Measurements from ENCODE around the gene MANBA.
A peak's percentile ranks its signal among the peaks of the same experiment; 100 is the strongest.

MANBA gene

GRCh38 chr4:102760645-102761295, at the start of gene MANBA:
Gene MANBA, minus strand, starts transcription at chr4:102760968. Its CDS starts 74 bp downstream, at chr4:102760894.
- peak; percentile 52 to 69 for DNase-seq (ENCODE audit: low read depth in 2 of 2)

GRCh38 chr4:102809691-102810090, 48.9 kb upstream of the MANBA start:
- DNase-seq (ENCODE audit: low read depth in 2 of 2) = no peak

GRCh38 chr4:102809190-102809589, 48.4 kb upstream of the MANBA start:
- no peak for DNase-seq (ENCODE audit: low read depth in 2 of 2)

GRCh38 chr4:102808009-102808408, 47.2 kb upstream of the MANBA start:
- DNase-seq (ENCODE audit: low read depth in 2 of 2) = no peak

GRCh38 chr4:102807345-102807744, 46.6 kb upstream of the MANBA start:
- DNase-seq (ENCODE audit: low read depth in 2 of 2) = no peak

- DNase-seq (ENCODE audit: low read depth in 2 of 2) = no peak
Observed at GRCh38 chr4:102799816-102800215, 39.0 kb upstream of the MANBA start.

GRCh38 chr4:102794999-102795398, 34.2 kb upstream of the MANBA start:
- DNase-seq (ENCODE audit: low read depth in 2 of 2) = no peak

GRCh38 chr4:102792361-102792936, 31.7 kb upstream of the MANBA start:
- DNase-seq (ENCODE audit: low read depth in 2 of 2) = no peak

- DNase-seq (ENCODE audit: low read depth in 2 of 2) = no peak
Observed at GRCh38 chr4:102791318-102791835, 30.6 kb upstream of the MANBA start.

GRCh38 chr4:102789317-102789717, 28.5 kb upstream of the MANBA start:
- DNase-seq (ENCODE audit: low read depth in 2 of 2) = no peak

- DNase-seq (ENCODE audit: low read depth in 2 of 2) = no peak
Observed at GRCh38 chr4:102787944-102788343, 27.2 kb upstream of the MANBA start.

- DNase-seq (ENCODE audit: low read depth in 2 of 2) = no peak
Observed at GRCh38 chr4:102787096-102787881, 26.5 kb upstream of the MANBA start.

- DNase-seq (ENCODE audit: low read depth in 2 of 2) = no peak
Observed at GRCh38 chr4:102786279-102786678, 25.5 kb upstream of the MANBA start.

- no peak for DNase-seq (ENCODE audit: low read depth in 2 of 2)
Observed at GRCh38 chr4:102783006-102783405, 22.2 kb upstream of the MANBA start.

GRCh38 chr4:102781570-102781969, 20.8 kb upstream of the MANBA start:
- DNase-seq (ENCODE audit: low read depth in 2 of 2) = no peak

- no peak for DNase-seq (ENCODE audit: low read depth in 2 of 2)
Observed at GRCh38 chr4:102780476-102781144, 19.8 kb upstream of the MANBA start.

- no peak for DNase-seq (ENCODE audit: low read depth in 2 of 2)
Observed at GRCh38 chr4:102779204-102779603, 18.4 kb upstream of the MANBA start.

- DNase-seq (ENCODE audit: low read depth in 2 of 2) = no peak
Observed at GRCh38 chr4:102778720-102779119, 18.0 kb upstream of the MANBA start.

GRCh38 chr4:102775805-102776204, 15.0 kb upstream of the MANBA start:
- DNase-seq (ENCODE audit: low read depth in 2 of 2) = no peak

- DNase-seq (ENCODE audit: low read depth in 2 of 2) = no peak
Observed at GRCh38 chr4:102774254-102774653, 13.5 kb upstream of the MANBA start.

GRCh38 chr4:102772738-102773340, 12.1 kb upstream of the MANBA start:
- no peak for DNase-seq (ENCODE audit: low read depth in 2 of 2)

GRCh38 chr4:102764901-102765300, 4.1 kb upstream of the MANBA start:
- no peak for DNase-seq (ENCODE audit: low read depth in 2 of 2)

Data from stimulated activated CD8-positive, alpha-beta memory T cell treated with anti-CD3 and anti-CD28 coated beads, Interleukin-15, amount 100 ng/mL, for 4 hours (primary cell).